HCT116 (cell line): ENCODE measurements around the gene MPPED1. TPM values are rescaled to one million over a fixed set of nuclear protein-coding genes. Genes with fewer than 3 reads are reported as not detected.

Source experiments
- ATAC-seq: fragments of 200-7000 bp; cut with Tn5 transposase; 2 replicates; pipeline ENCODE4 v1.9.1; 2020; ENCODE audit warnings: mild to moderate bottlenecking, moderate library complexity
- BruUV-seq: library from RNA; stranded (reverse); fragments of 400-500 nt; replicated peaks from 2 replicates; lab custom pipeline; 2021; lab: Mats Ljungman, UMichigan
- CTCF ChIA-PET: fragments of 300-600 bp; sonication (Branson Sonifier 250); formaldehyde crosslinking; loops from one replicate; lab custom pipeline; 2021; ENCODE audit warnings: antibody characterized with exemption; lab: Charles Lee
- POLR2A ChIA-PET: fragments of 300-600, 350-600 bp; sonication (Branson Sonifier 250); formaldehyde crosslinking; loops from one replicate; lab custom pipeline; 2021; ENCODE audit warnings: antibody characterized with exemption; lab: Charles Lee
- RAD21 ChIA-PET, 2 experiments: fragments of 300-600 bp; sonication (Branson Sonifier 250); formaldehyde crosslinking; loops; one replicate each; lab custom pipeline; 2023; ENCODE audit warnings: low total read pairs in 2 of 2; ENCODE audit not compliant: uncharacterized antibody in 2 of 2, unreplicated experiment in 2 of 2, low non-redundant PET in 1 of 2; lab: Charles Lee
- DNase-seq: peaks from one replicate; pipeline ENCODE4 v3.0.0-alpha.2; 2010; ENCODE audit warnings: low read depth, low spot score
- H2AFZ ChIP-seq: fragments of 200-600 bp; shearing (Covaris generic), sonication (generic); 2 replicates; pipeline ENCODE4 v1.6.1; 2017; ENCODE audit warnings: low read depth, mixed run types, mixed read lengths, antibody characterized with exemption, low read length; ENCODE audit not compliant: poor library complexity, severe bottlenecking
- H3K27ac ChIP-seq: 2 replicates; pipeline ENCODE4 v1.5.1; 2012; ENCODE audit warnings: low read depth, low read length
- H3K27me3 ChIP-seq: fragments of 200-600 bp; sonication (generic); 2 replicates; pipeline ENCODE4 v1.6.1; 2016; ENCODE audit warnings: mixed run types, low read length, mixed read lengths; ENCODE audit not compliant: insufficient read depth
- H3K36me3 ChIP-seq, 2 experiments: fragments of 200-500 bp in 1 of 2; fragments of 200-600 bp in 1 of 2; sonication (Bioruptor generic) in 1 of 2; sonication (generic) in 1 of 2; 2 replicates each; pipeline versions ENCODE4 v1.5.1 to v1.6.1; 2014 to 2016; ENCODE audit warnings: low read length in 2 of 2, inconsistent platforms in 1 of 2, mixed read lengths in 1 of 2, mixed run types in 1 of 2; ENCODE audit not compliant: insufficient read depth in 2 of 2, control insufficient read depth in 1 of 2
- H3K4me1 ChIP-seq, 2 experiments: fragments of 200-600 bp in 1 of 2; sonication (generic) in 1 of 2; 2 replicates each; pipeline versions ENCODE4 v1.5.1 to v1.6.1; 2012 to 2017; ENCODE audit warnings: low read length in 2 of 2, inconsistent platforms in 1 of 2, mild to moderate bottlenecking in 1 of 2, mixed read lengths in 1 of 2, mixed run types in 1 of 2, moderate library complexity in 1 of 2; ENCODE audit not compliant: insufficient read depth in 2 of 2, control insufficient read depth in 1 of 2
- H3K4me2 ChIP-seq: fragments of 200-600 bp; sonication (generic); 2 replicates; pipeline ENCODE4 v1.6.1; 2017; ENCODE audit warnings: mixed run types, low read length, mixed read lengths
- H3K4me3 ChIP-seq, 2 experiments: fragments of 200-600 bp in 1 of 2; sonication (generic) in 1 of 2; replicated peaks in 1 of 2; 2 replicates each; pipeline ENCODE4 v1.5.1; 2011 to 2016; ENCODE audit warnings: low read length in 2 of 2, control low read depth in 1 of 2, low read depth in 1 of 2, mild to moderate bottlenecking in 1 of 2, mixed read lengths in 1 of 2, mixed run types in 1 of 2
- H3K79me2 ChIP-seq: fragments of 200-600 bp; sonication (generic); 2 replicates; pipeline ENCODE4 v1.6.1; 2017; ENCODE audit warnings: mild to moderate bottlenecking, mixed run types, low read length, moderate library complexity, mixed read lengths; ENCODE audit not compliant: insufficient read depth
- H3K9ac ChIP-seq: fragments of 200-600 bp; sonication (generic); 2 replicates; pipeline ENCODE4 v1.6.1; 2016; ENCODE audit warnings: low read length, mixed read lengths
- H3K9me2 ChIP-seq: fragments of 200-600 bp; sonication (generic), shearing (Covaris generic); 2 replicates; pipeline ENCODE4 v1.6.1; 2017; ENCODE audit warnings: mixed run types, mild to moderate bottlenecking, moderate library complexity; ENCODE audit not compliant: insufficient read depth
- H3K9me3 ChIP-seq, 2 experiments: fragments of 200-500 bp in 1 of 2; fragments of 200-600 bp in 1 of 2; sonication (Bioruptor generic) in 1 of 2; sonication (generic) in 1 of 2; 2 replicates each; pipeline ENCODE4 v1.6.1; 2014 to 2017; ENCODE audit warnings: low read length in 2 of 2, mixed read lengths in 2 of 2, inconsistent platforms in 1 of 2, low read depth in 1 of 2, mild to moderate bottlenecking in 1 of 2, mixed run types in 1 of 2, moderate library complexity in 1 of 2; ENCODE audit not compliant: control insufficient read depth in 1 of 2, insufficient read depth in 1 of 2
- H4K20me1 ChIP-seq: fragments of 200-600 bp; sonication (generic), shearing (Covaris generic); 2 replicates; pipeline ENCODE4 v1.6.1; 2017; ENCODE audit warnings: mixed run types, mild to moderate bottlenecking, moderate library complexity; ENCODE audit not compliant: insufficient read depth
- CEBPB ChIP-seq: IDR thresholded peaks from 2 replicates; pipeline ENCODE4 v1.6.1; 2012; ENCODE audit warnings: low read depth
- EGR1 ChIP-seq: IDR thresholded peaks from 2 replicates; pipeline ENCODE4 v1.6.1; 2012; ENCODE audit warnings: low read depth
- EZH2phosphoT487 ChIP-seq: fragments of 200-600 bp; IDR thresholded peaks from 2 replicates; pipeline ENCODE4 v1.6.1; 2018; ENCODE audit warnings: antibody characterized with exemption, borderline replicate concordance
- FOSL1 ChIP-seq: IDR thresholded peaks from 2 replicates; pipeline ENCODE4 v1.6.1; 2012; ENCODE audit warnings: low read depth
- JUND ChIP-seq: IDR thresholded peaks from 2 replicates; pipeline ENCODE4 v1.6.1; 2012
- POLR2A ChIP-seq: IDR thresholded peaks from 2 replicates; pipeline ENCODE4 v1.7.0; 2011; ENCODE audit warnings: borderline replicate concordance; ENCODE audit not compliant: insufficient read depth, insufficient read length; ENCODE audit errors: extremely low read depth
- RAD21 ChIP-seq: IDR thresholded peaks from 2 replicates; pipeline ENCODE4 v1.6.1; 2012; ENCODE audit warnings: low read depth, mild to moderate bottlenecking
- SP1 ChIP-seq: IDR thresholded peaks from 2 replicates; pipeline ENCODE4 v1.6.1; 2012; ENCODE audit warnings: low read depth
- SRF ChIP-seq: IDR thresholded peaks from 2 replicates; pipeline ENCODE4 v1.6.1; 2012; ENCODE audit warnings: low read depth
- YY1 ChIP-seq: IDR thresholded peaks from 2 replicates; pipeline ENCODE4 v1.6.1; 2011; ENCODE audit warnings: low read length, low read depth, moderate library complexity, mild to moderate bottlenecking; ENCODE audit not compliant: insufficient replicate concordance; ENCODE audit errors: extremely low read depth
- ZFX ChIP-seq: fragments of 450-650 bp; IDR thresholded peaks from 2 replicates; pipeline ENCODE4 v1.6.1; 2017
- intact Hi-C: fragments of 100-400 bp; cut with micrococcal nuclease; formaldehyde crosslinking; loops from 2 replicates; pipeline ENCODE4 v1.10.0; 2022
- total RNA-seq: library from RNA; stranded (reverse); gene quantifications from one replicate; pipeline ENCODE4 v1.2.1, GENCODE V29; 2021; ENCODE audit not compliant: unreplicated experiment
- TF ChIP-seq, protein P1 (sequence below): IDR thresholded peaks from 2 replicates; pipeline ENCODE4 v1.6.1; 2012
- TF ChIP-seq, protein P2 (sequence below): IDR thresholded peaks from 2 replicates; pipeline ENCODE4 v1.6.1; 2012; ENCODE audit warnings: low read depth
- TF ChIP-seq, protein P3 (sequence below): IDR thresholded peaks from 2 replicates; pipeline ENCODE4 v1.6.1; 2012
- TF ChIP-seq, protein P4 (sequence below): IDR thresholded peaks from 2 replicates; pipeline ENCODE4 v1.6.1; 2011; ENCODE audit warnings: mild to moderate bottlenecking, low read length, moderate library complexity; ENCODE audit not compliant: insufficient replicate concordance; ENCODE audit errors: extremely low read depth

Gene MPPED1
- total RNA-seq, 1 experiment from 2014 or later: not detected

DNA sequence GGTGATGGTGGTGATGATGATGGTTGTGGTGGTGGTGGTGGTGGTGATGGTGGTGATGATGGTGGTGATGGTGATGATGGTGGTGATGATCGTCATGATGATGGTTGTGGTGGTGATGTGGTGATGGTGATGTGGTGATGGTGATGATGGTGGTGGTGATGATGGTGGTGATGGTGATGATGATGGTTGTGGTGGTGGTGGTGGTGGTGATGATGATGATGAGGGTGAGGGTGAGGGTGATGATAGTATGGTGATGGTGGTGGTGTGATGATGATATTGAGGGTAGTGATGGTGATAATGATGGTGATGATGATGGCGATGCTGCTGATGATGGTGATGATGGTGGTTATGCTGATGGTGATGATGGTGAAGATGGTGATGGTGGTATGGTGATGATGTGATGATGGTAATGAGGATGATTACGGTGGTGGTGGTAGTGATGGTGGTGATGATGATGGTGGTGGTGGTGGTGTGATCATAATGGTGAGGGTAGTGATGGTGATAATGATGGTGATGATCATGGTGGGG lies 63.8 kb downstream of the MPPED1 start:
- H3K27ac ChIP-seq: no peak overlapping the region
- H3K4me3 ChIP-seq: no peak overlapping the region
- RAD21 ChIA-PET: no interaction called here
- DNase-seq (no peak), ATAC-seq (no peak)
- H3K36me3 ChIP-seq: no peaks in the 10 kb centered on the region
- H3K4me2 ChIP-seq: no peak overlapping the region
- H3K79me2 ChIP-seq: no peaks in the 10 kb centered on the region
- no peaks in the 10 kb centered on the region for H3K4me1 ChIP-seq
- no peak overlapping the region for H2AFZ ChIP-seq
- TF ChIP-seq, protein P1, sequence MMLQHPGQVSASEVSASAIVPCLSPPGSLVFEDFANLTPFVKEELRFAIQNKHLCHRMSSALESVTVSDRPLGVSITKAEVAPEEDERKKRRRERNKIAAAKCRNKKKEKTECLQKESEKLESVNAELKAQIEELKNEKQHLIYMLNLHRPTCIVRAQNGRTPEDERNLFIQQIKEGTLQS: no peak
- TF ChIP-seq CEBPB (no peak), SP1 (no peak), FOSL1 (no peak), POLR2A (no peak), SRF (no peak), RAD21 (no peak), JUND (no peak), ZFX (no peak), EZH2phosphoT487 (no peak), EGR1 (no peak), YY1 (no peak)
- TF ChIP-seq, protein P2, sequence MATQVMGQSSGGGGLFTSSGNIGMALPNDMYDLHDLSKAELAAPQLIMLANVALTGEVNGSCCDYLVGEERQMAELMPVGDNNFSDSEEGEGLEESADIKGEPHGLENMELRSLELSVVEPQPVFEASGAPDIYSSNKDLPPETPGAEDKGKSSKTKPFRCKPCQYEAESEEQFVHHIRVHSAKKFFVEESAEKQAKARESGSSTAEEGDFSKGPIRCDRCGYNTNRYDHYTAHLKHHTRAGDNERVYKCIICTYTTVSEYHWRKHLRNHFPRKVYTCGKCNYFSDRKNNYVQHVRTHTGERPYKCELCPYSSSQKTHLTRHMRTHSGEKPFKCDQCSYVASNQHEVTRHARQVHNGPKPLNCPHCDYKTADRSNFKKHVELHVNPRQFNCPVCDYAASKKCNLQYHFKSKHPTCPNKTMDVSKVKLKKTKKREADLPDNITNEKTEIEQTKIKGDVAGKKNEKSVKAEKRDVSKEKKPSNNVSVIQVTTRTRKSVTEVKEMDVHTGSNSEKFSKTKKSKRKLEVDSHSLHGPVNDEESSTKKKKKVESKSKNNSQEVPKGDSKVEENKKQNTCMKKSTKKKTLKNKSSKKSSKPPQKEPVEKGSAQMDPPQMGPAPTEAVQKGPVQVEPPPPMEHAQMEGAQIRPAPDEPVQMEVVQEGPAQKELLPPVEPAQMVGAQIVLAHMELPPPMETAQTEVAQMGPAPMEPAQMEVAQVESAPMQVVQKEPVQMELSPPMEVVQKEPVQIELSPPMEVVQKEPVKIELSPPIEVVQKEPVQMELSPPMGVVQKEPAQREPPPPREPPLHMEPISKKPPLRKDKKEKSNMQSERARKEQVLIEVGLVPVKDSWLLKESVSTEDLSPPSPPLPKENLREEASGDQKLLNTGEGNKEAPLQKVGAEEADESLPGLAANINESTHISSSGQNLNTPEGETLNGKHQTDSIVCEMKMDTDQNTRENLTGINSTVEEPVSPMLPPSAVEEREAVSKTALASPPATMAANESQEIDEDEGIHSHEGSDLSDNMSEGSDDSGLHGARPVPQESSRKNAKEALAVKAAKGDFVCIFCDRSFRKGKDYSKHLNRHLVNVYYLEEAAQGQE: no peak
- TF ChIP-seq, protein P3, sequence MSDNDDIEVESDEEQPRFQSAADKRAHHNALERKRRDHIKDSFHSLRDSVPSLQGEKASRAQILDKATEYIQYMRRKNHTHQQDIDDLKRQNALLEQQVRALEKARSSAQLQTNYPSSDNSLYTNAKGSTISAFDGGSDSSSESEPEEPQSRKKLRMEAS: no peak
- TF ChIP-seq, protein P4, sequence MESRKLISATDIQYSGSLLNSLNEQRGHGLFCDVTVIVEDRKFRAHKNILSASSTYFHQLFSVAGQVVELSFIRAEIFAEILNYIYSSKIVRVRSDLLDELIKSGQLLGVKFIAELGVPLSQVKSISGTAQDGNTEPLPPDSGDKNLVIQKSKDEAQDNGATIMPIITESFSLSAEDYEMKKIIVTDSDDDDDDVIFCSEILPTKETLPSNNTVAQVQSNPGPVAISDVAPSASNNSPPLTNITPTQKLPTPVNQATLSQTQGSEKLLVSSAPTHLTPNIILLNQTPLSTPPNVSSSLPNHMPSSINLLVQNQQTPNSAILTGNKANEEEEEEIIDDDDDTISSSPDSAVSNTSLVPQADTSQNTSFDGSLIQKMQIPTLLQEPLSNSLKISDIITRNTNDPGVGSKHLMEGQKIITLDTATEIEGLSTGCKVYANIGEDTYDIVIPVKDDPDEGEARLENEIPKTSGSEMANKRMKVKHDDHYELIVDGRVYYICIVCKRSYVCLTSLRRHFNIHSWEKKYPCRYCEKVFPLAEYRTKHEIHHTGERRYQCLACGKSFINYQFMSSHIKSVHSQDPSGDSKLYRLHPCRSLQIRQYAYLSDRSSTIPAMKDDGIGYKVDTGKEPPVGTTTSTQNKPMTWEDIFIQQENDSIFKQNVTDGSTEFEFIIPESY: no peak
- POLR2A ChIA-PET: no interaction called here
- CTCF ChIA-PET: no interaction called here
- H3K9me3 ChIP-seq: no peaks in the 10 kb centered on the region
- H3K27me3 ChIP-seq: peaks cover 18% of the 10 kb centered on the region
- intact Hi-C loops: no loop called here
- H3K9me2 ChIP-seq: no peaks in the 10 kb centered on the region
- no TSS peak for BruUV-seq
- H4K20me1 ChIP-seq: no peaks in the 10 kb centered on the region
- H3K9ac ChIP-seq: no peak overlapping the region
